Brain pericyte (primary cell): ENCODE data around the gene ANO6.
"Not testable (repeated sequence)": the region's sequence is repeated elsewhere in the genome, so short reads cannot be mapped to it uniquely, and the experiment has no call there.

Experiments
- DNase-seq: peaks from one replicate; pipeline ENCODE4 v3.0.0-alpha.2; 2012; ENCODE audit warnings: low read depth, low spot score

Gene ANO6

GRCh38 chr12:45304514-45305178, 88.8 kb downstream of the ANO6 start:
- DNase-seq, result no peak

GRCh38 chr12:45305907-45306306, 90.0 kb downstream of the ANO6 start:
- no peak for DNase-seq

GRCh38 chr12:45309836-45310626, 94.1 kb downstream of the ANO6 start:
- no peak for DNase-seq

GRCh38 chr12:45310627-45310968, 94.7 kb downstream of the ANO6 start:
- no peak for DNase-seq

- DNase-seq, result no peak
These were observed 96.1 kb downstream of the ANO6 start for GRCh38 chr12:45312012-45312411.

- DNase-seq, result no peak
These were observed 98.9 kb downstream of the ANO6 start for GRCh38 chr12:45314770-45315169.

- no peak for DNase-seq
These were observed 99.6 kb downstream of the ANO6 start for GRCh38 chr12:45315462-45315861.

GRCh38 chr12:45317261-45317660, 101.4 kb downstream of the ANO6 start:
- DNase-seq, result not testable (repeated sequence)

GRCh38 chr12:45322810-45323209, 106.9 kb downstream of the ANO6 start:
- no peak for DNase-seq

- DNase-seq, result no peak
These were observed 108.5 kb downstream of the ANO6 start for GRCh38 chr12:45324391-45324790.

- no peak for DNase-seq
These were observed 110.6 kb downstream of the ANO6 start for GRCh38 chr12:45326358-45326975.

- no peak for DNase-seq
These were observed 112.0 kb downstream of the ANO6 start for GRCh38 chr12:45327823-45328383.

- no peak for DNase-seq
These were observed 113.3 kb downstream of the ANO6 start for GRCh38 chr12:45329238-45329637.

GRCh38 chr12:45329702-45330101, 113.8 kb downstream of the ANO6 start:
- no peak for DNase-seq

GRCh38 chr12:45331552-45331951, 115.7 kb downstream of the ANO6 start:
- DNase-seq, result no peak

- DNase-seq, result no peak
These were observed 118.5 kb downstream of the ANO6 start for GRCh38 chr12:45334396-45334795.

GRCh38 chr12:45336331-45336730, 120.4 kb downstream of the ANO6 start:
- DNase-seq, result peak; percentile 45

- DNase-seq, result peak; percentile 67
These were observed 121.1 kb downstream of the ANO6 start for GRCh38 chr12:45336762-45337596.

GRCh38 chr12:45337835-45338234, 121.9 kb downstream of the ANO6 start:
- DNase-seq, result no peak

- no peak for DNase-seq
These were observed 122.4 kb downstream of the ANO6 start for GRCh38 chr12:45338272-45338671.

- no peak for DNase-seq
These were observed 123.1 kb downstream of the ANO6 start for GRCh38 chr12:45339035-45339434.

GRCh38 chr12:45342171-45342570, 126.3 kb downstream of the ANO6 start:
- DNase-seq, result no peak
